Measurements from ENCODE around the gene PCOLCE2. TPM values are rescaled to one million over a fixed set of nuclear protein-coding genes. Genes with fewer than 3 reads are reported as not detected.

Gene PCOLCE2
- total and polyA plus RNA-seq, 10 of the 15 experiments (the other 5 are each of a cell fraction or from before 2014, with no cell fraction given) = 0.11 to 7.6 (median 0.40) TPM

DNA sequence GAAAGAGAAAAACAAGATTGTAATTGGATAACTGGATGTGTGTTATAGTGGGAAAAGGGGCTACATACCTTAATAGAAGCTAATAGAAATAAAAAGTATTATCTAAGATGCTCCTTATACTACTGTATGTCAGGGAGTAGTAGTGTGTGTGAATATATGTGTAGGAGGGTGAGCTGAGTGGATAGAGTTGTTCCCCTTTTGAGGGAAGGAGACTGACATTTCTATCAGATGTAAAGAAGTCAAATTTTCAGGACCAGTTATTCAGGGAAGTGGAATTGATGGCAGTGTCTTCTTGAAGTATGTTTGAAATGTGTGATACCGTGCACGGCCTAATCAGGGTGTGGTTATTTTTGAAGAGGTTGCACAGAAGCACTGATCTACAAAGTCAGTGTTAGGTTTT lies 49.1 kb downstream of the PCOLCE2 start:
- no peak for ATAC-seq
- no peak for DNase-seq (ENCODE audit: low read depth, low spot score)
- H3K27ac ChIP-seq (ENCODE audit: control insufficient read depth, insufficient read depth) = no peak overlapping the region
- ChIA-PET CTCF (interaction anchor here (2.3 to 2.5 kb wide), 2 partner anchors 11 to 154 kb away, joined by 7 to 19 read pairs; no protein-coding TSS in a partner anchor), POLR2A (no interaction called here), RAD21 (ENCODE audit: unreplicated experiment) (interaction anchor here (1.1 kb wide), 1 partner anchor 11 kb away, joined by 3 read pairs; no protein-coding TSS in a partner anchor), SMC1A (ENCODE audit: uncharacterized antibody, unreplicated experiment) (no interaction called here)
- BruUV-seq (replicated peaks) = no TSS peak
- H3K4me2 ChIP-seq (ENCODE audit: control insufficient read depth, insufficient read depth) = no peak overlapping the region
- H3K36me3 ChIP-seq (ENCODE audit: control insufficient read depth in 2 of 2, insufficient read depth in 2 of 2, low read length in 1 of 2) = no peaks in the 10 kb centered on the region
- no peaks in the 10 kb centered on the region; a peak in 2 of 4 replicates for H3K27me3 ChIP-seq (replicated peaks in 1 of 2; ENCODE audit: control insufficient read depth in 2 of 2, insufficient read depth in 2 of 2, low read length in 1 of 2)
- no peak for TF ChIP-seq JUND (IDR thresholded peaks at IDR 0.05; ENCODE audit: low read depth, low read length)
- no peak for TF ChIP-seq SPI1 (IDR thresholded peaks at IDR 0.05; ENCODE audit: borderline replicate concordance, insufficient read depth, low read depth, low read length)
- TF ChIP-seq RFX5 (IDR thresholded peaks at IDR 0.05; ENCODE audit: low read depth, low read length) = no peak
- no peak for TF ChIP-seq NFIC (IDR thresholded peaks at IDR 0.05; ENCODE audit: low read depth, low read length)
- TF ChIP-seq GATAD2B (conservative IDR thresholded peaks at IDR 0.05; ENCODE audit: low read depth) = no peak
- no peak for TF ChIP-seq RB1 (IDR thresholded peaks at IDR 0.05; ENCODE audit: borderline replicate concordance)
- TF ChIP-seq KDM1A (IDR thresholded peaks at IDR 0.05; ENCODE audit: borderline replicate concordance) = no peak
- no peak for TF ChIP-seq CHD1 (IDR thresholded peaks at IDR 0.05; ENCODE audit: low read depth, low read length)
- TF ChIP-seq HDAC2 (IDR thresholded peaks at IDR 0.05) = no peak
- no peak for TF ChIP-seq BCLAF1 (IDR thresholded peaks at IDR 0.05)
- no peak for TF ChIP-seq CBFB (IDR thresholded peaks at IDR 0.05; ENCODE audit: low read depth)
- TF ChIP-seq, protein P1, sequence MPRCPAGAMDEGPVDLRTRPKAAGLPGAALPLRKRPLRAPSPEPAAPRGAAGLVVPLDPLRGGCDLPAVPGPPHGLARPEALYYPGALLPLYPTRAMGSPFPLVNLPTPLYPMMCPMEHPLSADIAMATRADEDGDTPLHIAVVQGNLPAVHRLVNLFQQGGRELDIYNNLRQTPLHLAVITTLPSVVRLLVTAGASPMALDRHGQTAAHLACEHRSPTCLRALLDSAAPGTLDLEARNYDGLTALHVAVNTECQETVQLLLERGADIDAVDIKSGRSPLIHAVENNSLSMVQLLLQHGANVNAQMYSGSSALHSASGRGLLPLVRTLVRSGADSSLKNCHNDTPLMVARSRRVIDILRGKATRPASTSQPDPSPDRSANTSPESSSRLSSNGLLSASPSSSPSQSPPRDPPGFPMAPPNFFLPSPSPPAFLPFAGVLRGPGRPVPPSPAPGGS (IDR thresholded peaks at IDR 0.05; ENCODE audit: borderline replicate concordance, insufficient read depth, low read depth, low read length, poor library complexity, severe bottlenecking) = no peak
- H3K9me3 ChIP-seq (replicated peaks; ENCODE audit: control insufficient read depth, insufficient read depth, low read length) = no peaks in the 10 kb centered on the region
- H3K79me2 ChIP-seq (ENCODE audit: control insufficient read depth, insufficient read depth, low read length) = no peaks in the 10 kb centered on the region
- H3K9ac ChIP-seq (ENCODE audit: control insufficient read depth, insufficient read depth, low read length) = no peak overlapping the region
- no peaks in the 10 kb centered on the region for H3K4me1 ChIP-seq (ENCODE audit: control insufficient read depth, insufficient read depth, low read length)
- in situ Hi-C loops (cut with MboI) = no loop called here
- 7% methylated on average over 2 of the region's 2 CpGs for WGBS (ENCODE audit: insufficient coverage, insufficient replicate concordance, low lambda C conversion rate, missing lambda C conversion rate)
- no peaks in the 10 kb centered on the region for H4K20me1 ChIP-seq (ENCODE audit: control insufficient read depth, insufficient read depth)
- H2AFZ ChIP-seq (ENCODE audit: control insufficient read depth, low read depth, low read length) = no peak overlapping the region
- no peak overlapping the region for H3K4me3 ChIP-seq
- FAIRE-seq = no peak
- intact Hi-C loops (cut with micrococcal nuclease; ENCODE audit: unreplicated experiment) = no loop called here

Measured in GM12878 (cell line).